HCT116 (cell line): ENCODE data around the gene HMX1. TPM values are rescaled to one million over a fixed set of nuclear protein-coding genes. Genes with fewer than 3 reads are reported as not detected.

Experiments used
- ATAC-seq: fragments of 200-7000 bp; cut with Tn5 transposase; 2 replicates; pipeline ENCODE4 v1.9.1; 2020; ENCODE audit warnings: mild to moderate bottlenecking, moderate library complexity
- BruUV-seq: library from RNA; stranded (reverse); fragments of 400-500 nt; replicated peaks from 2 replicates; lab custom pipeline; 2021; lab: Mats Ljungman, UMichigan
- CTCF ChIA-PET: fragments of 300-600 bp; sonication (Branson Sonifier 250); formaldehyde crosslinking; loops from one replicate; lab custom pipeline; 2021; ENCODE audit warnings: antibody characterized with exemption; lab: Charles Lee
- POLR2A ChIA-PET: fragments of 300-600, 350-600 bp; sonication (Branson Sonifier 250); formaldehyde crosslinking; loops from one replicate; lab custom pipeline; 2021; ENCODE audit warnings: antibody characterized with exemption; lab: Charles Lee
- RAD21 ChIA-PET, 2 experiments: fragments of 300-600 bp; sonication (Branson Sonifier 250); formaldehyde crosslinking; loops; one replicate each; lab custom pipeline; 2023; ENCODE audit warnings: low total read pairs in 2 of 2; ENCODE audit not compliant: uncharacterized antibody in 2 of 2, unreplicated experiment in 2 of 2, low non-redundant PET in 1 of 2; lab: Charles Lee
- DNase-seq: peaks from one replicate; pipeline ENCODE4 v3.0.0-alpha.2; 2010; ENCODE audit warnings: low read depth, low spot score
- H2AFZ ChIP-seq: fragments of 200-600 bp; shearing (Covaris generic), sonication (generic); 2 replicates; pipeline ENCODE4 v1.6.1; 2017; ENCODE audit warnings: low read depth, mixed run types, mixed read lengths, antibody characterized with exemption, low read length; ENCODE audit not compliant: poor library complexity, severe bottlenecking
- H3K27ac ChIP-seq: 2 replicates; pipeline ENCODE4 v1.5.1; 2012; ENCODE audit warnings: low read depth, low read length
- H3K27me3 ChIP-seq: fragments of 200-600 bp; sonication (generic); 2 replicates; pipeline ENCODE4 v1.6.1; 2016; ENCODE audit warnings: mixed run types, low read length, mixed read lengths; ENCODE audit not compliant: insufficient read depth
- H3K36me3 ChIP-seq, 2 experiments: fragments of 200-500 bp in 1 of 2; fragments of 200-600 bp in 1 of 2; sonication (Bioruptor generic) in 1 of 2; sonication (generic) in 1 of 2; 2 replicates each; pipeline versions ENCODE4 v1.5.1 to v1.6.1; 2014 to 2016; ENCODE audit warnings: low read length in 2 of 2, inconsistent platforms in 1 of 2, mixed read lengths in 1 of 2, mixed run types in 1 of 2; ENCODE audit not compliant: insufficient read depth in 2 of 2, control insufficient read depth in 1 of 2
- H3K4me1 ChIP-seq, 2 experiments: fragments of 200-600 bp in 1 of 2; sonication (generic) in 1 of 2; 2 replicates each; pipeline versions ENCODE4 v1.5.1 to v1.6.1; 2012 to 2017; ENCODE audit warnings: low read length in 2 of 2, inconsistent platforms in 1 of 2, mild to moderate bottlenecking in 1 of 2, mixed read lengths in 1 of 2, mixed run types in 1 of 2, moderate library complexity in 1 of 2; ENCODE audit not compliant: insufficient read depth in 2 of 2, control insufficient read depth in 1 of 2
- H3K4me2 ChIP-seq: fragments of 200-600 bp; sonication (generic); 2 replicates; pipeline ENCODE4 v1.6.1; 2017; ENCODE audit warnings: mixed run types, low read length, mixed read lengths
- H3K4me3 ChIP-seq, 2 experiments: fragments of 200-600 bp in 1 of 2; sonication (generic) in 1 of 2; replicated peaks in 1 of 2; 2 replicates each; pipeline ENCODE4 v1.5.1; 2011 to 2016; ENCODE audit warnings: low read length in 2 of 2, control low read depth in 1 of 2, low read depth in 1 of 2, mild to moderate bottlenecking in 1 of 2, mixed read lengths in 1 of 2, mixed run types in 1 of 2
- H3K79me2 ChIP-seq: fragments of 200-600 bp; sonication (generic); 2 replicates; pipeline ENCODE4 v1.6.1; 2017; ENCODE audit warnings: mild to moderate bottlenecking, mixed run types, low read length, moderate library complexity, mixed read lengths; ENCODE audit not compliant: insufficient read depth
- H3K9ac ChIP-seq: fragments of 200-600 bp; sonication (generic); 2 replicates; pipeline ENCODE4 v1.6.1; 2016; ENCODE audit warnings: low read length, mixed read lengths
- H3K9me2 ChIP-seq: fragments of 200-600 bp; sonication (generic), shearing (Covaris generic); 2 replicates; pipeline ENCODE4 v1.6.1; 2017; ENCODE audit warnings: mixed run types, mild to moderate bottlenecking, moderate library complexity; ENCODE audit not compliant: insufficient read depth
- H3K9me3 ChIP-seq, 2 experiments: fragments of 200-500 bp in 1 of 2; fragments of 200-600 bp in 1 of 2; sonication (Bioruptor generic) in 1 of 2; sonication (generic) in 1 of 2; 2 replicates each; pipeline ENCODE4 v1.6.1; 2014 to 2017; ENCODE audit warnings: low read length in 2 of 2, mixed read lengths in 2 of 2, inconsistent platforms in 1 of 2, low read depth in 1 of 2, mild to moderate bottlenecking in 1 of 2, mixed run types in 1 of 2, moderate library complexity in 1 of 2; ENCODE audit not compliant: control insufficient read depth in 1 of 2, insufficient read depth in 1 of 2
- H4K20me1 ChIP-seq: fragments of 200-600 bp; sonication (generic), shearing (Covaris generic); 2 replicates; pipeline ENCODE4 v1.6.1; 2017; ENCODE audit warnings: mixed run types, mild to moderate bottlenecking, moderate library complexity; ENCODE audit not compliant: insufficient read depth
- CBX3 ChIP-seq: IDR thresholded peaks from 2 replicates; pipeline ENCODE4 v1.6.1; 2012; ENCODE audit warnings: low read depth
- EGR1 ChIP-seq: IDR thresholded peaks from 2 replicates; pipeline ENCODE4 v1.6.1; 2012; ENCODE audit warnings: low read depth
- EZH2 ChIP-seq: fragments of 200-600 bp; sonication (generic); IDR thresholded peaks from 2 replicates; pipeline ENCODE4 v1.6.1; 2017; ENCODE audit warnings: antibody characterized with exemption, mixed run types
- EZH2phosphoT487 ChIP-seq: fragments of 200-600 bp; IDR thresholded peaks from 2 replicates; pipeline ENCODE4 v1.6.1; 2018; ENCODE audit warnings: antibody characterized with exemption, borderline replicate concordance
- FOSL1 ChIP-seq: IDR thresholded peaks from 2 replicates; pipeline ENCODE4 v1.6.1; 2012; ENCODE audit warnings: low read depth
- POLR2A ChIP-seq: IDR thresholded peaks from 2 replicates; pipeline ENCODE4 v1.7.0; 2011; ENCODE audit warnings: borderline replicate concordance; ENCODE audit not compliant: insufficient read depth, insufficient read length; ENCODE audit errors: extremely low read depth
- RAD21 ChIP-seq: IDR thresholded peaks from 2 replicates; pipeline ENCODE4 v1.6.1; 2012; ENCODE audit warnings: low read depth, mild to moderate bottlenecking
- REST ChIP-seq: IDR thresholded peaks from 2 replicates; pipeline ENCODE4 v1.6.1; 2012; ENCODE audit warnings: low read depth
- SP1 ChIP-seq: IDR thresholded peaks from 2 replicates; pipeline ENCODE4 v1.6.1; 2012; ENCODE audit warnings: low read depth
- SRF ChIP-seq: IDR thresholded peaks from 2 replicates; pipeline ENCODE4 v1.6.1; 2012; ENCODE audit warnings: low read depth
- YY1 ChIP-seq: IDR thresholded peaks from 2 replicates; pipeline ENCODE4 v1.6.1; 2011; ENCODE audit warnings: low read length, low read depth, moderate library complexity, mild to moderate bottlenecking; ENCODE audit not compliant: insufficient replicate concordance; ENCODE audit errors: extremely low read depth
- ZNF274 ChIP-seq: fragments of 200-500 bp; sonication (Bioruptor generic); IDR thresholded peaks from 2 replicates; pipeline ENCODE4 v1.6.1; 2014; ENCODE audit warnings: mild to moderate bottlenecking, low read depth, low read length, inconsistent platforms
- intact Hi-C: fragments of 100-400 bp; cut with micrococcal nuclease; formaldehyde crosslinking; loops from 2 replicates; pipeline ENCODE4 v1.10.0; 2022
- total RNA-seq: library from RNA; stranded (reverse); gene quantifications from one replicate; pipeline ENCODE4 v1.2.1, GENCODE V29; 2021; ENCODE audit not compliant: unreplicated experiment
- TF ChIP-seq, protein P1 (sequence below): IDR thresholded peaks from 2 replicates; pipeline ENCODE4 v1.6.1; 2012
- TF ChIP-seq, protein P2 (sequence below): IDR thresholded peaks from 2 replicates; pipeline ENCODE4 v1.6.1; 2011; ENCODE audit warnings: mild to moderate bottlenecking, low read length, moderate library complexity; ENCODE audit not compliant: insufficient replicate concordance; ENCODE audit errors: extremely low read depth

The HMX1 gene
- total RNA-seq, 1 experiment from 2014 or later, result 0.39 TPM

DNA sequence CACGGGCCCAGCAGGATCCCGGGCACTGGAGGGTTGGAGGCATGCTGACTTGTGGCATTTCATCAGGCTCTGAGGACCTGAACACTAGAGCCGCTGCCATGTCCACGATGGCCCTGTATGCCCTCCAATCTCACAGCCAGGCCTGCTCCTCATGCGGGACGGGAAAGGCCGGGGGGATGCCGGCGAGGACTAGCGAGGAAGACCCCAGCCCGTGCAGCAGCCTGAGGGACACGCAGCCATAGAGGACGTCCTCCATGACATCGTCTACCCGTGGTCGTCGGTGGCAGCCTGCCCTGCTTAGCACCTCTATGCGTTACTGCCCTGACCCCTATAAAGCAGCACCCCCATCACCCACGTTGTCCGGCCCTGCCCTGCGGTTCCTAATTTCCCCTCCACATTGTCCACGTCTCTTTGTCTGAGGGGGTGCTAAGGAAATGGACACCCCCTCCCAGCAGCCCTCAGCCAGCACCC, 32.6 kb downstream of the HMX1 start (continued):
- TF ChIP-seq, protein P1, sequence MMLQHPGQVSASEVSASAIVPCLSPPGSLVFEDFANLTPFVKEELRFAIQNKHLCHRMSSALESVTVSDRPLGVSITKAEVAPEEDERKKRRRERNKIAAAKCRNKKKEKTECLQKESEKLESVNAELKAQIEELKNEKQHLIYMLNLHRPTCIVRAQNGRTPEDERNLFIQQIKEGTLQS, result no peak
- TF ChIP-seq YY1, result no peak
- TF ChIP-seq, protein P2, sequence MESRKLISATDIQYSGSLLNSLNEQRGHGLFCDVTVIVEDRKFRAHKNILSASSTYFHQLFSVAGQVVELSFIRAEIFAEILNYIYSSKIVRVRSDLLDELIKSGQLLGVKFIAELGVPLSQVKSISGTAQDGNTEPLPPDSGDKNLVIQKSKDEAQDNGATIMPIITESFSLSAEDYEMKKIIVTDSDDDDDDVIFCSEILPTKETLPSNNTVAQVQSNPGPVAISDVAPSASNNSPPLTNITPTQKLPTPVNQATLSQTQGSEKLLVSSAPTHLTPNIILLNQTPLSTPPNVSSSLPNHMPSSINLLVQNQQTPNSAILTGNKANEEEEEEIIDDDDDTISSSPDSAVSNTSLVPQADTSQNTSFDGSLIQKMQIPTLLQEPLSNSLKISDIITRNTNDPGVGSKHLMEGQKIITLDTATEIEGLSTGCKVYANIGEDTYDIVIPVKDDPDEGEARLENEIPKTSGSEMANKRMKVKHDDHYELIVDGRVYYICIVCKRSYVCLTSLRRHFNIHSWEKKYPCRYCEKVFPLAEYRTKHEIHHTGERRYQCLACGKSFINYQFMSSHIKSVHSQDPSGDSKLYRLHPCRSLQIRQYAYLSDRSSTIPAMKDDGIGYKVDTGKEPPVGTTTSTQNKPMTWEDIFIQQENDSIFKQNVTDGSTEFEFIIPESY, result no peak
- no peak for TF ChIP-seq EGR1

DNA sequence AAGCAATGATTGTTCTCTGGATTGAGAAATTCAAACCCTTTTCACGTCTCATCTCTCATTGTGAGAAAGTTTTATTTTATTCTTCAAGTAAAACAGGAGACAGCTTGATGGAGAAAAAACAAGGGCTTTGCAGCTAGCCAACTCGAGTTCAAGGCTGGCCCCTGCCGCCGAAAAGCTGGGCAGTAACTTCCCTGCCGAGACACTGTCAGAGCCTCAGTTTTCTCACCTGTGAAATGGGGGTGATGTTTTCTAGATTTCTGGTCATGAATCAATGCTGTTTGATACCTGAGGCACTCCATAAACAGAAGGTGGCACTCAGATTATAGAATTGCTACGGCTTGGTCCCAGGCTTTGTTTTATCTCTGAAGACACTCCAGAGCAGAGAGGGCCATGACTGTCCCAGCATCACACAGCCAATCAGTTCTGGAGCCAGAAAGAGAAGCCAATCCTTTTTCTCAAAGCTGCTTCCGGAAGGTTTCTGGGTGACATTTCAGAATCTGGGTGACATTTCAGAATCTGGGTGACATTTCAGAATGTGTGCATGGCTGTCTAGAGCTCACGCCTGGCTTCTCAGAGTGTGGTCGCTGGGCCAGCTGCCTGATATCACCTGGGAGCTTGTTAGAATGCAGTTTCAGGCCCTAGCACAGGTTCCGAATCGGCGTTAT, 33.2 kb downstream of the HMX1 start:
- RAD21 ChIA-PET, result no interaction called here
- H3K27me3 ChIP-seq, result peaks cover 4% of the 10 kb centered on the region; the same call in 1 of the 2 replicates
- intact Hi-C loops, result no loop called here
- no peaks in the 10 kb centered on the region for H4K20me1 ChIP-seq
- no peak overlapping the region for H3K27ac ChIP-seq
- ATAC-seq, result no peak
- no TSS peak for BruUV-seq
- no peaks in the 10 kb centered on the region for H3K4me1 ChIP-seq
- H3K4me3 ChIP-seq, result no peak overlapping the region
- H3K9ac ChIP-seq, result no peak overlapping the region
- H3K79me2 ChIP-seq, result no peaks in the 10 kb centered on the region
- POLR2A ChIA-PET, result no interaction called here
- no peaks in the 10 kb centered on the region for H3K9me3 ChIP-seq
- H3K9me2 ChIP-seq, result no peaks in the 10 kb centered on the region
- CTCF ChIA-PET, result no interaction called here
- H3K4me2 ChIP-seq, result no peak overlapping the region
- no peaks in the 10 kb centered on the region for H3K36me3 ChIP-seq
- no peak overlapping the region for H2AFZ ChIP-seq
- no peak for TF ChIP-seq SP1
- no peak for TF ChIP-seq POLR2A
- TF ChIP-seq FOSL1, result no peak
- no peak for TF ChIP-seq RAD21
- no peak for TF ChIP-seq EZH2
- no peak for TF ChIP-seq EZH2phosphoT487
- TF ChIP-seq ZNF274, result no peak
- TF ChIP-seq, protein P1, result no peak
- no peak for TF ChIP-seq SRF
- no peak for TF ChIP-seq REST
- TF ChIP-seq, protein P2, result no peak
- no peak for TF ChIP-seq CBX3
- DNase-seq, result no peak
